ENCODE measurements around the gene ZFPM1.
A peak's percentile ranks its signal among the peaks of the same experiment; 100 is the strongest.

Gene ZFPM1

GRCh38 chr16:88452482-88453216 lies 431 bp upstream of the ZFPM1 start:
- peak; percentile 99 for DNase-seq

DNA sequence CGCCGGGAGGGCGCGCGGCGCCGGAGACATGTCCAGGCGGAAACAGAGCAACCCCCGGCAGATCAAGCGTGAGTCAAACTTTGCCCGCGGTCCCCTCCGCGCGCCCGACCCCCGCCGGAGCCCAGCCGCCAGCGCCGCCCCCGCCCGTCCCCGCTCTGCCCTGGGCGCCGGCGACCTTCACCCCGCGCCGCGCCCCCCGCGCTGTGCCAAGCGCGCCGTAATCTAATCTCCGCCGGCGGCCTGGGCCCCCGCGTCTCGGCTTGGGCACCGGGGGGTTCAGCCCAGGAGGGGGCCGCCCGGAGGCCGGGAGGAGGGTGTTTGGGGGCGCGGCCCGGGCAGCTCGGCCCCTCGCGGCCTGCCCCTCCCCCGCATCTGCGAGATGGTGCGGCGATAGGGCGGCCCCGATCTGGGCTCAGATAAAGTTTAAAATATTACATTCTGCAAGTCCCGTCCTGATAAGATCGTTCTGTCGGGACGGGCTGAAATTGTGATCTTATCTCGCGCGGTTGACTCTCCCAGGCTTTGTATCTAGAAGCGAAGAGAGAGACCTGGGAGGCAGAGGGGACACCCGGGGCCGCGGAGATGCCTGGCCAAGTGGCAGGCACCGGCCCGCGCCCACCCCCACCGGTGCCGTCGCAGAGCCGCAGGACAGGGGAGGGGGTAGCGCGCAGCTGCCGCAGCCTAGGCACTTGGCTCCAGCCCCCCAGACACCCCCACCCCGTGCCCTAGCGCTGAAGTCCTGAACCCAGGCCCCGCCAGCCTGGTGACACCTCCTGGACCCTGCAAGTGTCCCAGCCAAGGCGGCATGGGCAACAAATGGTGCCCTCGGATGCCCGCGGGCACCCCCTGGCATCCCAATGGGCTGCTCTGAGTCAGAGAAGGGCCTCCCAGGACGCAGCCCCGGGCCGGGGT lies 787 bp downstream of the ZFPM1 start:
- peak; percentile 42 for DNase-seq

DNA sequence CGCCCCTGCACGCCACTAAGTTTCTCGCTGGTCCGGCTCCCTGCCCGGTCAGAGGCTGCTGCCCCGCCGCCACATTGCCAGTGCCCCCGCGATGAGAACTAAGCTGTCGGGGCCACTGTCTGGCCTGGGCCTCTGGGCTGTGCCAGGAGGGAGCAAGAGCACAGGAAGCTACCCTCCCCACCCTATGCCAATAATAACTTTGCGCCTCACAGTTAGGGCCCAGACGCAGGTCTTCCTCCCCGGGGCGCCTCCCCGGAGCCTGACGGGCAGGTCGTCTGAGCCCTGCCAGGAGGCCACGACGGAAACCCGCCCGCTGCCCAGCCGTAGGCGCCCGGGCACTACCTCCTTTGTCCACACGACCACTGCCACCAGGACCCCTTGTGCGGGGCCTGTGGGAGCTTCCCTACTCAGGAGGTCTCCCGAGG lies 1.5 kb downstream of the ZFPM1 start:
- peak; percentile 65 for DNase-seq

DNA sequence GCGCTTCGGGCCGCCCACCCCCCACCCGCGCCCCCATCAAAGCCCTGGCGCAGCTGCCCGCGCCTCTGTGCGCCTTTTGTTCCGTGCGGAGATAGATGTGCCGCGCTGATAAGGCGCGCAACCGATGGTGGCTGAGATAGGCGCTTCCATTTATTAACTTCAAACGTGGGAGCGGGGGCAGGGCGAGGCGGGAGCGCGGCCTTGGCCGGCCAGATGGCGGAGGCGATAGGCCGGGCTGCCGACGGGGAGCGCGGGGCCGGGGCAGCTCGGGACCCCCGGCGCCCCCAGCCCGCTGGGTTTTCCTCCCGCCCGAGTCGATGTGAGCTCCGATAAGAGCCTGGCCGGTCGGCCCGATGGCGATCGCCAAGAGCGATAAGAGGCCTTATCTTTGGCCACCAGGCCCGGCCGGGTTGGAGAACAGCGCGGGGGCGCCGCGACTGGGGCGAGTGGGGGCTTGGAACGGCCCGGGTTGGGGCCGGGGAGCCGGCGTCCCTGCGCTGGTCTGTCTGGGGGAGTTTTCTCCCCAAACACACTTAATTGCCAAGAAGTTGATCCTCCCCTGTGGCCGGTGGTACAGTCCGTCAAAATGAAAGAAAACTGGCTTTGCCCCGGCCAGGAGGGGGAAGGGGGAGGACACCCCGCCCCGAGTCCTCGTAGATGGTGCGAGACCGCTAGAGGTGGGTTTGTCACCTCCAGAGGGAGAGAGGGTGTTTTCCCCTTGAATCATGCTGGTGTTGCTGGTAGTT lies 2.7 kb downstream of the ZFPM1 start:
- peak; percentile 90 for DNase-seq

GRCh38 chr16:88456356-88457292 lies 3.5 kb downstream of the ZFPM1 start:
- DNase-seq, result peak; percentile 82

DNA sequence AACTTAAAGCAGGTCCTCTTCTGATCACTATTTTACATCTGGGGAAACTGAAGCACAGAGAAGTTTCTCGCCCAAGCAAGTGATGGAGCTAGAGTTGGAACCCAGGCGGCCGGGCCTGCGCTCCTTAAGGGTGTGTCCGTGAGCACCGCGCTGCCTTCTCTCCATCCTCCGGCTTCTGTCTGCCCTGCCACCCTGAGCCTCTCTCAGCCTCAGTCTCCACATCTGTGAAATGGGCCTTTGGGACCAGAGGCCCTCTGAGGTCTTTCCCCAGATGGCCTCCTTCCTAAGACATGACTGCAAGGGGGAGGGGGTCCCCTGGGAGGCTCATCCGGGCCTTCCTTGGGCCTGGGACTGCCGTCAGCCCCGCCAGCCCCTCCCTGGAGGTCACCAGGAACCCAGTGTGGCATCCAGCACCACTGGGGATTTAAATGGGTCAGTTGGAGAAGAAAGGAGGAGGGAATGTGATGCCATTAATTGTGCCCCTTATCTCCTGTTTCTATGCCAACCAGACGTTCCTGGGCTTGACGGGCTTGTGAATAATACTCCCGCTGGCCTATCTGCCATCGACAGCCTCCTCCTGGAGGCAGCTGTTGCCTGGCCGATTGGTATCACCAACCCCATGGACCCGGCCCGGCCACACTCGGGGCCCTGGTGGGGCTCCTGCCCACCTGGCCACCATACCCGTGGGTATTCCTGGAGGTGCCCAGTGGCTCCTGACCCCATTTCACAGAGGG lies 5.1 kb downstream of the ZFPM1 start:
- DNase-seq, result no peak

DNA sequence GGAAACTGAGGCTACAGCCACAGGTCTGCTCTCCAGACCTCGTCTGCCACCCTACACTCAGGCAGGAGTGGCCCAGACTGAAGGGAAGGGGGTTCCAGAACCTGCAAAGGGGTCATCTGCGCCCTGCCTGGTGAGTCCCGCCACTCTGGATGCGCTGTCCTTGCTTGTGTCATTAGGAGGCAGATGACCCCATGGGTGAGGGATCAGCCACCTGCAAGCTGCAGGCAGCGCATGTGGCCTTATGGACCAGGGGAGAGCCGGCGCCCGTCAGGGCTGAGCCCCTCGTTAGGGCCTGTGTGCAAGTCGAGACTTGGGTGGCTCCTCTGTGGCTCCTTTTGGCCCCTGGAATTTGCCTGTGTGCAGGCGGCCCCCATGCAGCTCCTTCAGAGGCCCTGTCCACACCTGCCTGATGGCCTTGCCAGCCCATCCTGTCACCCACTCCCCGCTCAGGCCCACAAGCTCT lies 5.7 kb downstream of the ZFPM1 start:
- no peak for DNase-seq

GRCh38 chr16:88459366-88460073 lies 6.4 kb downstream of the ZFPM1 start:
- no peak for DNase-seq

DNA sequence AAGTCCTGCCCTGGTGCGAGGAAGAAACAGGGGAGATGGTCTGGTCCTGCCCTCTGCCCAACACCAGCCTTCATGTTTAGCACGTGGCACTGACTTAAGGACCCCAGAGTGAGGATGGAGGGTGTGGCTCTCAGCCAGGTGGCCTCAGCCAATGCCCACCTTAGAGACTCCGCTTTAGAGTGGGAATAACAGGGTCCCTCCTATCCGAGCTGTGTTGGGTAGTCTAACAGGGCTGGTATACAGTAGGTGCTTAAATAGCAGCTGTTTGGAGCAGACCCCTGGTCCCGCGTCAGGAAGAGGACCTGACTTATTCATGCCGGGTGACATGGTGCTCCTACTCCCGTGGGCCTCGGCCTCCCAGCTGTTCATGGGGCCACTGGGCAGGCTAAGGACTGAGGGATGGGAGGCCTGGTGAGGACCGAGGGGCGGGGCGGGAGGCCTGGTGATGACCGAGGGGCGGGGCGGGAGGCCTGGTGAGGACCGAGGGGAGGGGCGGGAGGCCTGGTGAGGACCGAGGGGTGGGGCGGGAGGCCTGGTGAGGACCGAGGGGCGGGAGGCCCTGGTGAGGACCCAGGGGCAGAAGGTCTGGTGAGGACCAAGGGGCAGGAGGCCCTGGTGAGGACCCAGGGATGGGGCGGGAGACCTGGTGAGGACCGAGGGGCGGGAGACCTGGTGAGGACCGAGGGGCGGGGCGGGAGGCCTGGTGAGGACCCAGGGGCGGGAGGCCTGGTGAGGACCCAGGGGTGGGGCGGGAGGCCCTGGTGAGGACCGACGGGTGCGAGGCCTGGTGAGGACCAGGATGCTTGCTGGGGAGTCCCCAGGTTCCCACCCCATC lies 7.6 kb downstream of the ZFPM1 start:
- no peak for DNase-seq

- no peak for DNase-seq
Measured at GRCh38 chr16:88461331-88462269, 8.5 kb downstream of the ZFPM1 start.

DNA sequence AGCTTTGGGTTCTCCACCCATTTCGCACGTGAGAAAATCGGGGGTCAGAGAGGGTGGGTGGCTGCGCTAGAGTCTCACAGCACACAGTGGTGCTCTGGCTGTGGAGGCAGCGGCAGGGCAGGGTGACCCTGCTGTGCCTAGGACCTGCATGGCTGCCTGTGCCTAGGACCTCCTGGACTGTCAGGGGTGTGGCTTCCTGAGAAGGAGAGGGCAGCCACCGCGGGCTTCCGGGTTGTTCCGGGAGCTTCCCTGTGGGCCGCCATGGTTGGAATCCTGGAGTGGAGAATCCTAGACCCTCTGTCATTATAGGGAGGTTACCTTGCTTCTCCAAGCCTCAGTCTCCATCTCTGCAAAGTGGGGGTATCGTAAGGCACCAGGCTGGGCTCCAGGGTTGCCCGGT lies 9.3 kb downstream of the ZFPM1 start:
- DNase-seq, result no peak

- DNase-seq, result no peak
Measured at GRCh38 chr16:88463411-88463810, 10.3 kb downstream of the ZFPM1 start.

DNA sequence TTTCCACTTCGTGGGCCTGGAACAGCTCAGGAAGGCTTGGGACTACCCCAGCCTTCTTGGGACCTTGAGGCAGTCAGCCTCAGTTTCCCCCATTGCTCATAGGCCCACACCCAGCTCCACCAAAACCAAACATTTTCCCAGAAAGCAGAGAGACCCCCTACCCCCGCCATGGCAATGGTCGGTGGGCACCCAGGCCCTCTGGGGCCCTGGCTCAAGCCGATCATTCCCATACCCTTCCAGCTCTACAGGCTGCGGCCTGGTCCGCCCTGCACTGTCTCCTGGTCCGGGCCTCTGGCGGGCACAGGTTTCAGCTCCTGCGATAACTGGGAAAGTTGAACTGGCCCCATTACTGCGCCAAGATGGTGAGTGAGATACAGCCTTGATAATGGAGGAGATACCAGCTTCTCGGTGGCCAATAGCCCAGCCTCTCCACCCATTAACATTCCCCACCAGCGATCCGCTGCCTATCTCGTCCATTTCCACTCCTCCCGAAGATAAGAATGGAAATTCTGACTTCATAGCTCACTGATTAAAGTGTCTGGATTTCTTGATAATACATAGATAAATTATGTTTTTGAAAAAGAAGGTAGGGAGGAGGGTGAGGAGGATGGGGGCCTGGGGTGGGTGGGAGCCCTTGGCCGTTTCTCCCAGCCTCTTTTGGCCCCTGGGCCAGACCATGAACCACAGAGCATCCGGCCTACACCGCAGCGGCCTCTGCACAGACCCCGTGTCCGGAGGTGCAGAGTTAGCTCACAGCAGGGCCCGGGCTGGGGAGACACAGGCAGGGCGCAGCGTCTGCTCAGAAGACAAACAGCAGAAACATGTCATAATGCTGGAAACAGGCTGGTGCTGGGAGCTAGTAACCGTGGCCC lies 11.6 kb downstream of the ZFPM1 start:
- no peak for DNase-seq

DNA sequence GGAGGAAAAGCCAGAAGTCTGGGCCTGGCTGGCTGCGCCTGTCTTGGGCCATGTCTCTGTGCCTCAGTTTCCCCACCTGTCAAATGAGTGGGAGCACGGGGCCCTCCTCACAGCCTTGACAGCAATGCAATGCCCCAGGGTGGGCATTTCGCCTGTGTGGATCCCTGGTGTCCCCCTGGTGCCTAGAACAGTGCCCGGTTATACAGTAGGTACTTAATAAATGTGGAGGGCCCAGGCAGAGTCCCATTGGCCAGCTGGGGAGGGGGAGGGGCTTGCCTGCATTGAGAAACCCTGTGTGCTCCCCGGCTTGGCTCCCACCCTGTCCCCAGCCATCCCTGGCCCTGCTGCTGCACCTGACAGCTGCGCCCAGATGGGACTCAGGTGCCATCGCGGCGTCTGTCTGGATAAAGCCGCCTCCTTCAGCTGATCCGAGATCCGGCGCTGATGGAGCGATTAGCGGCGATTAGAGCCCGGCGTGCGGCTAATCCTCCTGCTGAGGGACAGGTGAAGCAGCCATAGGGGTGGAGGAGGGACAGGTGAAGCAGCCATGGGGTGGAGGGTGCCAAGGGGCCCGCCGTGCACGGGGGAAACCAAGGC lies 12.4 kb downstream of the ZFPM1 start:
- no peak for DNase-seq

GRCh38 chr16:88466175-88466862 lies 13.2 kb downstream of the ZFPM1 start:
- DNase-seq, result peak; percentile 47

DNA sequence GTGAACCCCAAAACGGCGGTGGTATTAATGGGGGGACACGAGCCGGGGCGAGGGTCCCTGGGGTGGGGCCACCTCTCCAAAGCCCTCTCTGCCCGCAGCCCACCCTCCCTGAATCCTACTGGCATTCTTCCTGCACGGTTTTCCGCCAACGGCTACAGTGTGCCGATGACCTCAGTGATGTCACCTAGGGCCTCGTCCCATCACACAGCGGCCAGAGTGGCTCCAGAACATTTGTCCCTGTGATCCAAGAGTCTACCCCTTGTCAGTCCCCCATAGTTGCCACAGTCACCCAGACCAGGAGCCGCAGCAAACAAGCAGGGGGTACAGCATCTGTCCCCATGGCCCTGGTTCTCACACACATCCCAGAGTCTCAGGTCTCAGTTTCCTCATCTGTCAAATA lies 13.9 kb downstream of the ZFPM1 start:
- DNase-seq, result no peak

Measured in activated CD4-positive, alpha-beta T cell treated with anti-CD3 and anti-CD28 coated beads for 48 hours (primary cell).